ENCODE data around the gene CRACR2A. TPM values are rescaled to one million over a fixed set of nuclear protein-coding genes. Genes with fewer than 3 reads are reported as not detected.

Gene CRACR2A
- 0.29 TPM for polyA plus RNA-seq (2012; ENCODE audit: insufficient read depth, insufficient read length, low read depth)

- H3K9me3 ChIP-seq: no peaks in the 10 kb centered on the region
- no peaks in the 10 kb centered on the region for H3K36me3 ChIP-seq
- peak; percentile 84 for DNase-seq
- H3K4me1 ChIP-seq: no peaks in the 10 kb centered on the region
- H3K4me3 ChIP-seq (ENCODE audit: low read depth, low read length): peak within 1 kb of the TSS; percentile 44
- H3K27me3 ChIP-seq: peaks cover 6% of the 10 kb centered on the region; the same call in 1 of the 2 replicates
- peak; percentile 41 for TF ChIP-seq CTCF (IDR thresholded peaks at IDR 0.05; ENCODE audit: low read depth, low read length)
Measured at GRCh38 chr12:3752741-3753486, at the start of gene CRACR2A. Gene CRACR2A (minus strand): TSS chr12:3753109. CDS start chr12:3696999, 56,110 bp downstream.

DNA sequence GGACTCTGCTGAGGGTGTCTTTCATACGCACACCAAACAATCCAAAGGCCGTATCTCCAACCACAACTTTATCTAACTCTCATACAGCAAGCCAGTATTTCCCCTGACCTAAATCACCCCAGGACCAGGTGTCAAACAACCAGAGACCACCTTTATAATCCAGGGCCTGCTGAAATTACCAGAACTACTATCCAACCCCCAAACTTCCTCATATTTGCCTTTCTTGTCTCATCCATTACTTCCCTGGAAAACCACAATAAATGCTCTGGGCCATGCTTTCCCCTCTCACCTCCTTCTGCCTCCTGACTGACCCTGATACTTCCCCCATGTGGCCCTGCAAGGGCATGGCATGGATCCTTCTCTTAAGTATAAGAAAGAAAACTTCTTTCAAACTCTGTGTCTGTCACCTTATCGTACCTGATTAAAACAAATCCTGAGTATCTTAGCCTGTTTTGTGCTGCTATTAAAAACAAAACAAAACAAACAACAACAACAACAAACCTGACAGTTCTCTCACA is 44.7 kb upstream of the CRACR2A start:
- no peaks in the 10 kb centered on the region for H3K27me3 ChIP-seq
- no peak for DNase-seq
- no peak overlapping the region for H3K4me3 ChIP-seq (ENCODE audit: low read depth, low read length)
- no peaks in the 10 kb centered on the region for H3K4me1 ChIP-seq
- peak; percentile 15; the same call in 1 of the 2 replicates for TF ChIP-seq CTCF (IDR thresholded peaks at IDR 0.05; ENCODE audit: low read depth, low read length)
- no peaks in the 10 kb centered on the region for H3K9me3 ChIP-seq
- no peaks in the 10 kb centered on the region for H3K36me3 ChIP-seq

- Histone ChIP-seq H3K36me3 (no peaks in the 10 kb centered on the region), H3K27me3 (no peaks in the 10 kb centered on the region), H3K4me3 (ENCODE audit: low read depth, low read length) (no peak overlapping the region), H3K4me1 (no peaks in the 10 kb centered on the region), H3K9me3 (no peaks in the 10 kb centered on the region)
- TF ChIP-seq CTCF (IDR thresholded peaks at IDR 0.05; ENCODE audit: low read depth, low read length): no peak
- DNase-seq: no peak
Measured at GRCh38 chr12:3795492-3796133, 42.7 kb upstream of the CRACR2A start.

- no peak for TF ChIP-seq CTCF (IDR thresholded peaks at IDR 0.05; ENCODE audit: low read depth, low read length)
- Histone ChIP-seq H3K27me3 (no peaks in the 10 kb centered on the region), H3K36me3 (no peaks in the 10 kb centered on the region), H3K9me3 (no peaks in the 10 kb centered on the region), H3K4me1 (no peaks in the 10 kb centered on the region), H3K4me3 (ENCODE audit: low read depth, low read length) (no peak overlapping the region)
- DNase-seq: no peak
Measured at GRCh38 chr12:3795066-3795465, 42.2 kb upstream of the CRACR2A start.

- Histone ChIP-seq H3K27me3 (no peaks in the 10 kb centered on the region), H3K9me3 (no peaks in the 10 kb centered on the region), H3K4me1 (no peaks in the 10 kb centered on the region), H3K36me3 (no peaks in the 10 kb centered on the region), H3K4me3 (ENCODE audit: low read depth, low read length) (no peak overlapping the region)
- DNase-seq: no peak
- TF ChIP-seq CTCF (IDR thresholded peaks at IDR 0.05; ENCODE audit: low read depth, low read length): no peak
Measured at GRCh38 chr12:3792623-3793288, 39.8 kb upstream of the CRACR2A start.

All from BE2C (cell line).